Activated naive CD8-positive, alpha-beta T cell treated with anti-CD3 and anti-CD28 coated beads for 36 hours (primary cell): ENCODE results near the gene RNPS1. TPM values are rescaled to one million over a fixed set of nuclear protein-coding genes. Genes with fewer than 3 reads are reported as not detected.

Source experiments
- DNase-seq: peaks from one replicate; pipeline ENCODE4 v3.0.0; 2021
- H3K27ac Mint-ChIP-seq: one replicate; pipeline ENCODE4 v1.8.0; 2022; ENCODE audit warnings: mild to moderate bottlenecking, moderate library complexity, mixed read lengths
- H3K27me3 Mint-ChIP-seq: one replicate; pipeline ENCODE4 v1.8.0; 2022; ENCODE audit warnings: mild to moderate bottlenecking, mixed read lengths
- H3K36me3 Mint-ChIP-seq: one replicate; pipeline ENCODE4 v1.8.0; 2021; ENCODE audit warnings: mild to moderate bottlenecking, mixed read lengths
- H3K4me1 Mint-ChIP-seq: one replicate; pipeline ENCODE4 v1.8.0; 2021; ENCODE audit warnings: mixed read lengths
- H3K4me3 Mint-ChIP-seq: one replicate; pipeline ENCODE4 v1.8.0; 2022; ENCODE audit warnings: mild to moderate bottlenecking, moderate library complexity, mixed read lengths
- H3K9me3 Mint-ChIP-seq: one replicate; pipeline ENCODE4 v1.8.0; 2022; ENCODE audit warnings: mixed read lengths
- total RNA-seq, 2 experiments: library from RNA; stranded (reverse); gene quantifications; one replicate each; pipeline ENCODE4 v1.2.3, GENCODE V29; 2021

RNPS1 gene
- 100 to 1,000 TPM; 403 to 415 TPM for total RNA-seq

- H3K4me3 Mint-ChIP-seq: peak within 1 kb of the TSS; percentile 92
- peak; percentile 97 for DNase-seq
Observed at GRCh38 chr16:2267913-2268666, at the start of gene RNPS1. TSS of gene RNPS1 (minus strand) at chr16:2268126. CDS start at chr16:2264643, 3,483 bp downstream.

GRCh38 chr16:2317231-2318020, 49.5 kb upstream of the RNPS1 start:
- no peak overlapping the region for H3K27ac Mint-ChIP-seq
- H3K4me3 Mint-ChIP-seq: no peak overlapping the region
- no peaks in the 10 kb centered on the region for H3K9me3 Mint-ChIP-seq
- H3K4me1 Mint-ChIP-seq: no peaks in the 10 kb centered on the region
- no peaks in the 10 kb centered on the region for H3K27me3 Mint-ChIP-seq
- DNase-seq: no peak
- no peaks in the 10 kb centered on the region for H3K36me3 Mint-ChIP-seq

More at GRCh38 chr16:2267913-2268666, at the start of gene RNPS1:
- no peaks in the 10 kb centered on the region for H3K27me3 Mint-ChIP-seq
- peaks cover 36% of the 10 kb centered on the region for H3K36me3 Mint-ChIP-seq
- H3K4me1 Mint-ChIP-seq: peaks cover 34% of the 10 kb centered on the region
- no peaks in the 10 kb centered on the region for H3K9me3 Mint-ChIP-seq
- H3K27ac Mint-ChIP-seq: peak within 1 kb of the TSS; percentile 97

- no peaks in the 10 kb centered on the region for H3K9me3 Mint-ChIP-seq
- H3K36me3 Mint-ChIP-seq: no peaks in the 10 kb centered on the region
- no peaks in the 10 kb centered on the region for H3K27me3 Mint-ChIP-seq
- no peak for DNase-seq
- H3K4me3 Mint-ChIP-seq: no peak overlapping the region
- no peaks in the 10 kb centered on the region for H3K4me1 Mint-ChIP-seq
- no peak overlapping the region for H3K27ac Mint-ChIP-seq
Observed at GRCh38 chr16:2308089-2308962, 40.4 kb upstream of the RNPS1 start.

GRCh38 chr16:2299915-2300192, 31.9 kb upstream of the RNPS1 start:
- DNase-seq: no peak
- H3K9me3 Mint-ChIP-seq: no peaks in the 10 kb centered on the region
- H3K4me3 Mint-ChIP-seq: no peak overlapping the region
- H3K27ac Mint-ChIP-seq: no peak overlapping the region
- no peaks in the 10 kb centered on the region for H3K27me3 Mint-ChIP-seq
- no peaks in the 10 kb centered on the region for H3K4me1 Mint-ChIP-seq
- H3K36me3 Mint-ChIP-seq: no peaks in the 10 kb centered on the region

- Mint-ChIP-seq H3K9me3 (no peaks in the 10 kb centered on the region), H3K4me3 (no peak overlapping the region), H3K27ac (no peak overlapping the region), H3K4me1 (no peaks in the 10 kb centered on the region), H3K36me3 (no peaks in the 10 kb centered on the region), H3K27me3 (no peaks in the 10 kb centered on the region)
- no peak for DNase-seq
Observed at GRCh38 chr16:2299121-2299914, 31.4 kb upstream of the RNPS1 start.

- H3K36me3 Mint-ChIP-seq: no peaks in the 10 kb centered on the region
Observed at GRCh38 chr16:2298621-2299020, 30.7 kb upstream of the RNPS1 start.

GRCh38 chr16:2297506-2297860, 29.6 kb upstream of the RNPS1 start:
- Mint-ChIP-seq H3K36me3 (no peaks in the 10 kb centered on the region), H3K4me1 (no peaks in the 10 kb centered on the region), H3K4me3 (no peak overlapping the region), H3K27ac (no peak overlapping the region), H3K27me3 (no peaks in the 10 kb centered on the region), H3K9me3 (no peaks in the 10 kb centered on the region)
- DNase-seq: no peak

More at GRCh38 chr16:2298621-2299020, 30.7 kb upstream of the RNPS1 start:
- DNase-seq: no peak
- Mint-ChIP-seq H3K9me3 (no peaks in the 10 kb centered on the region), H3K27ac (no peak overlapping the region), H3K4me3 (no peak overlapping the region), H3K27me3 (no peaks in the 10 kb centered on the region), H3K4me1 (no peaks in the 10 kb centered on the region)

GRCh38 chr16:2296661-2297505, 29.0 kb upstream of the RNPS1 start:
- Mint-ChIP-seq H3K36me3 (no peaks in the 10 kb centered on the region), H3K4me3 (no peak overlapping the region), H3K9me3 (no peaks in the 10 kb centered on the region), H3K27me3 (no peaks in the 10 kb centered on the region), H3K27ac (no peak overlapping the region), H3K4me1 (no peaks in the 10 kb centered on the region)
- peak; percentile 21 for DNase-seq

GRCh38 chr16:2295056-2295798, 27.3 kb upstream of the RNPS1 start:
- no peak overlapping the region for H3K27ac Mint-ChIP-seq
- H3K36me3 Mint-ChIP-seq: no peaks in the 10 kb centered on the region
- H3K4me3 Mint-ChIP-seq: no peak overlapping the region
- no peaks in the 10 kb centered on the region for H3K4me1 Mint-ChIP-seq
- H3K27me3 Mint-ChIP-seq: no peaks in the 10 kb centered on the region
- DNase-seq: no peak
- H3K9me3 Mint-ChIP-seq: no peaks in the 10 kb centered on the region

GRCh38 chr16:2292221-2292620, 24.3 kb upstream of the RNPS1 start:
- H3K4me1 Mint-ChIP-seq: no peaks in the 10 kb centered on the region
- DNase-seq: no peak
- H3K4me3 Mint-ChIP-seq: no peak overlapping the region
- no peaks in the 10 kb centered on the region for H3K36me3 Mint-ChIP-seq
- no peaks in the 10 kb centered on the region for H3K27me3 Mint-ChIP-seq
- no peaks in the 10 kb centered on the region for H3K9me3 Mint-ChIP-seq
- no peak overlapping the region for H3K27ac Mint-ChIP-seq

GRCh38 chr16:2289282-2289681, 21.4 kb upstream of the RNPS1 start:
- Mint-ChIP-seq H3K4me3 (no peak overlapping the region), H3K27ac (no peak overlapping the region), H3K9me3 (no peaks in the 10 kb centered on the region), H3K4me1 (no peaks in the 10 kb centered on the region), H3K36me3 (no peaks in the 10 kb centered on the region), H3K27me3 (no peaks in the 10 kb centered on the region)
- DNase-seq: no peak

- Mint-ChIP-seq H3K27me3 (no peaks in the 10 kb centered on the region), H3K36me3 (no peaks in the 10 kb centered on the region), H3K4me3 (no peak overlapping the region), H3K4me1 (no peaks in the 10 kb centered on the region), H3K27ac (no peak overlapping the region), H3K9me3 (no peaks in the 10 kb centered on the region)
- no peak for DNase-seq
Observed at GRCh38 chr16:2288726-2289125, 20.8 kb upstream of the RNPS1 start.

- Mint-ChIP-seq H3K27ac (no peak overlapping the region), H3K27me3 (no peaks in the 10 kb centered on the region), H3K9me3 (no peaks in the 10 kb centered on the region), H3K4me3 (no peak overlapping the region), H3K4me1 (no peaks in the 10 kb centered on the region), H3K36me3 (no peaks in the 10 kb centered on the region)
- no peak for DNase-seq
Observed at GRCh38 chr16:2287916-2288547, 20.1 kb upstream of the RNPS1 start.
